A549 (cell line): Measurements from ENCODE around the gene LHX2.

ENCODE experiments used
- CBX8 ChIP-seq: fragments of 200-600 bp; sonication (generic); IDR thresholded peaks from 2 replicates; pipeline ENCODE4 v1.6.1; 2016
- CHD4 ChIP-seq: fragments of 200-600 bp; sonication (generic); IDR thresholded peaks from 2 replicates; pipeline ENCODE4 v1.6.1; 2016; ENCODE audit warnings: antibody characterized with exemption, mild to moderate bottlenecking, borderline replicate concordance
- MYC ChIP-seq: IDR thresholded peaks from 2 replicates; pipeline ENCODE4 v1.6.1; 2012; ENCODE audit warnings: mild to moderate bottlenecking, inconsistent platforms, low read length, improper control_type of control experiment, borderline replicate concordance
- RFX5 ChIP-seq: fragments of 450-650 bp; IDR thresholded peaks from 2 replicates; pipeline ENCODE4 v1.7.1; 2014; ENCODE audit warnings: antibody characterized with exemption, mild to moderate bottlenecking, moderate library complexity
- USF2 ChIP-seq: fragments of 450-650 bp; IDR thresholded peaks from 2 replicates; pipeline ENCODE4 v1.6.1; 2014; ENCODE audit warnings: antibody characterized with exemption
- ZFP36 ChIP-seq: fragments of 450-650 bp; IDR thresholded peaks from 2 replicates; pipeline ENCODE4 v1.6.1; 2014; ENCODE audit warnings: borderline replicate concordance; ENCODE audit not compliant: partially characterized antibody
- TF ChIP-seq, protein P1 (sequence below): fragments of >200 bp; sonication (Bioruptor Twin); formaldehyde crosslinking; IDR thresholded peaks from 3 replicates; pipeline ENCODE4 v1.5.1; 2016

GRCh38 chr9:124040186-124040931 is 28.8 kb downstream of the LHX2 start:
- TF ChIP-seq MYC (no peak), USF2 (no peak), RFX5 (no peak), ZFP36 (no peak), CBX8 (no peak), CHD4 (no peak)
- TF ChIP-seq, protein P1, sequence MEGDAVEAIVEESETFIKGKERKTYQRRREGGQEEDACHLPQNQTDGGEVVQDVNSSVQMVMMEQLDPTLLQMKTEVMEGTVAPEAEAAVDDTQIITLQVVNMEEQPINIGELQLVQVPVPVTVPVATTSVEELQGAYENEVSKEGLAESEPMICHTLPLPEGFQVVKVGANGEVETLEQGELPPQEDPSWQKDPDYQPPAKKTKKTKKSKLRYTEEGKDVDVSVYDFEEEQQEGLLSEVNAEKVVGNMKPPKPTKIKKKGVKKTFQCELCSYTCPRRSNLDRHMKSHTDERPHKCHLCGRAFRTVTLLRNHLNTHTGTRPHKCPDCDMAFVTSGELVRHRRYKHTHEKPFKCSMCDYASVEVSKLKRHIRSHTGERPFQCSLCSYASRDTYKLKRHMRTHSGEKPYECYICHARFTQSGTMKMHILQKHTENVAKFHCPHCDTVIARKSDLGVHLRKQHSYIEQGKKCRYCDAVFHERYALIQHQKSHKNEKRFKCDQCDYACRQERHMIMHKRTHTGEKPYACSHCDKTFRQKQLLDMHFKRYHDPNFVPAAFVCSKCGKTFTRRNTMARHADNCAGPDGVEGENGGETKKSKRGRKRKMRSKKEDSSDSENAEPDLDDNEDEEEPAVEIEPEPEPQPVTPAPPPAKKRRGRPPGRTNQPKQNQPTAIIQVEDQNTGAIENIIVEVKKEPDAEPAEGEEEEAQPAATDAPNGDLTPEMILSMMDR = no peak
